Nephron progenitor cell (in vitro differentiated cells): ENCODE measurements around the gene THBS1.

Source experiments
- DNase-seq: peaks from one replicate; pipeline ENCODE4 v3.0.0; 2021
- H3K27ac Mint-ChIP-seq: 2 replicates; pipeline ENCODE4 v1.8.0; 2021; ENCODE audit warnings: mild to moderate bottlenecking, moderate library complexity, mixed read lengths
- H3K27me3 Mint-ChIP-seq: 2 replicates; pipeline ENCODE4 v1.8.0; 2021; ENCODE audit warnings: mild to moderate bottlenecking, low read depth, mixed read lengths; ENCODE audit not compliant: poor library complexity
- H3K36me3 Mint-ChIP-seq: 2 replicates; pipeline ENCODE4 v1.8.0; 2021; ENCODE audit warnings: low read depth, mixed read lengths
- H3K4me1 Mint-ChIP-seq: 2 replicates; pipeline ENCODE4 v1.8.0; 2021; ENCODE audit warnings: mixed read lengths
- H3K4me3 Mint-ChIP-seq: 2 replicates; pipeline ENCODE4 v1.8.0; 2021; ENCODE audit warnings: mild to moderate bottlenecking, moderate library complexity, mixed read lengths
- H3K9me3 Mint-ChIP-seq: 2 replicates; pipeline ENCODE4 v1.8.0; 2021; ENCODE audit warnings: mild to moderate bottlenecking, moderate library complexity, mixed read lengths
- TF ChIP-seq, protein P1 (sequence below): fragments of 200-600 bp; sonication (generic); IDR thresholded peaks from 2 replicates; pipeline ENCODE4 v1.5.0; 2021; ENCODE audit warnings: antibody characterized with exemption

The THBS1 gene

DNA sequence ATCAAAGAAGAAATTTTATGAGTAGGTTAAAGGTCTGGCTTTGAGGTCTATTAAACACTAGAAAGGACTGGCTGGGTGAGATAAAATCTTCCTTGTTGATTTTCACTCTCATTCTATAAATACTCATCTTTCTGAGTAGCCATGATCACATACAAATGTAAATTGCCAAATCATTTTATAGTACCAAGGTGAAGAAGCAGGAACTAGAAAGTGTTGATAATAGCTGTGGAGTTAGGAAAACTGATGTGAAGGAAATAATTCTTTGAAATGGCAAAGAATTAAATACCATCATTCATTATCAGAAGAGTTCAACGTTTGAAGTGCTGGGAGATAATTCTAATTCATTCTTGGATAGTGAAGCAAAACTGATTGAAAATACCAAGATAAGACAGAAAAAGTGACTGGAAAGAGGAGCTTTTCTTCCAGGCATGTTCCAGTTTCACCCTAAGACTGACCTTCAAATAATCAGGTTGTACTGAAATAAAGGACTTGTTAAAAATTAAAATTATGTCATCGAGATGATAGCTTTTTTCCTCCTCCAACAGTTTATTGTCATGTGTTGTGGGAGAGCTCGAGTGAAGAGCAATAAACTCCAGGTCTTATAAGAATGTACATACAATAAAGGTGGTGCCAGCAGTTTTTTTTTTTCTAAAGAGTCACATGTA is 17.4 kb downstream of the THBS1 start:
- Mint-ChIP-seq H3K27me3 (no peaks in the 10 kb centered on the region), H3K4me3 (no peak overlapping the region), H3K36me3 (peaks cover 21% of the 10 kb centered on the region), H3K4me1 (no peaks in the 10 kb centered on the region), H3K27ac (no peak overlapping the region), H3K9me3 (no peaks in the 10 kb centered on the region)
- TF ChIP-seq, protein P1, sequence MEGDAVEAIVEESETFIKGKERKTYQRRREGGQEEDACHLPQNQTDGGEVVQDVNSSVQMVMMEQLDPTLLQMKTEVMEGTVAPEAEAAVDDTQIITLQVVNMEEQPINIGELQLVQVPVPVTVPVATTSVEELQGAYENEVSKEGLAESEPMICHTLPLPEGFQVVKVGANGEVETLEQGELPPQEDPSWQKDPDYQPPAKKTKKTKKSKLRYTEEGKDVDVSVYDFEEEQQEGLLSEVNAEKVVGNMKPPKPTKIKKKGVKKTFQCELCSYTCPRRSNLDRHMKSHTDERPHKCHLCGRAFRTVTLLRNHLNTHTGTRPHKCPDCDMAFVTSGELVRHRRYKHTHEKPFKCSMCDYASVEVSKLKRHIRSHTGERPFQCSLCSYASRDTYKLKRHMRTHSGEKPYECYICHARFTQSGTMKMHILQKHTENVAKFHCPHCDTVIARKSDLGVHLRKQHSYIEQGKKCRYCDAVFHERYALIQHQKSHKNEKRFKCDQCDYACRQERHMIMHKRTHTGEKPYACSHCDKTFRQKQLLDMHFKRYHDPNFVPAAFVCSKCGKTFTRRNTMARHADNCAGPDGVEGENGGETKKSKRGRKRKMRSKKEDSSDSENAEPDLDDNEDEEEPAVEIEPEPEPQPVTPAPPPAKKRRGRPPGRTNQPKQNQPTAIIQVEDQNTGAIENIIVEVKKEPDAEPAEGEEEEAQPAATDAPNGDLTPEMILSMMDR: no peak
- DNase-seq: no peak

DNA sequence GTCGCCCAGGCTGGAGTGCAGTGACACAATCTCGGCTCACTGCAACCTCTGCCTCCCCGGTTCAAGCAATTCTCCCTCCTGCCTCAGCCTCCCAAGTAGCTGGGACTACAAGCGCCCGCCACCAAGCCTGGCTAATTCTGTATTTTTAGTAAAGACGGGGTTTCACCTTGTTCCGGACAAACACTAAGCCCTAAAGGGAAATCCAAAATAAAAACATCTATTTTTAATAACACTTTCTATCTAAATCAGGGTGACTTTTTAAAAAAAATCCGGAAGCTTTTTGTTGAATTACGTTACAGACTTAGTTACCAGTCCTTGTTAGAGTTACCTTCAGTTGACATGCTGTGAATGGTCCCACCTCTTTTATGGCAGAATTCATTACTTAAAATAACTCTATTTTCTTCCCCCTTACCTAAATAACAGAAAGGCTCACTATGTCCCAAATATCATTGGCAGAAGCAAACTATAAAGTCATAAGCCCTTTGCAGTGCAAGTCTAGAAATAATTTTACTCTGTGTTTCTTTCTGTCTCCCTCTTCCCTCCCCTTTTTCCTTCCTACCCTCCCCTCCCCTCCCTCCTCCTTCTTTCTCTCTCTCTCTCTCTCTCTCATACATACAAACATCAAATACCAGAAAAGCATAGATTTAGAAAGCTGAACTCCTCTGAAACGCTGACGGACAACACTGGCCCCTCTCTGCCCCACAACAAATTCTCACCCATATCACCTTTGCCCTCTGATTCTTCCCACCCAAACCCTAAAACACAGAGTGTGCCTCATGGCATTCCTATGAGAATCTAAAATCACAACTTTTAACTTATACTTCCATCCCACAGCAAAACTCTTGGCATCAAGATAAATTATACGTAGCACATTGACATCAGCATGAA is 18.3 kb downstream of the THBS1 start:
- no peaks in the 10 kb centered on the region for H3K4me1 Mint-ChIP-seq
- H3K27ac Mint-ChIP-seq: no peak overlapping the region
- DNase-seq: no peak
- TF ChIP-seq, protein P1: no peak
- peaks cover 12% of the 10 kb centered on the region for H3K36me3 Mint-ChIP-seq
- no peaks in the 10 kb centered on the region for H3K9me3 Mint-ChIP-seq
- H3K4me3 Mint-ChIP-seq: no peak overlapping the region
- H3K27me3 Mint-ChIP-seq: no peaks in the 10 kb centered on the region

DNA sequence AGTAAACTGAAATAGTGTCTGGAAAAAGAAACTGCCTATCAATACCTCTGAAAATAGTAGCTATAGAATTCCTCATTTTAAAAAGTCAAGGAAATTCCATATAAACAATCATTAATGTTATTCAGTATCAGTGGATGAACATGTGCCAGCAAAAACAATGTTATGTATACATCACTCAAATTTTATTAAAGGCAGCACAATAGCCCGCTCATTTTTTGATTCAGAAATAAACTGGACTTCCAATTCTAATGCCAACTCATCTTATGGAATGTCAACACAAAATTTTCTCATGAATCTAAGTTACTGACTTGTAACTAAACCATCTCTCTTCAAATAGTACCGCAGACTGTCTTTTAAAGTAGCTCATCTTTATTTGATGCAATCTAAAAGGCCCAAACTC is 19.0 kb downstream of the THBS1 start:
- DNase-seq: no peak
- no peak overlapping the region for H3K4me3 Mint-ChIP-seq
- H3K27me3 Mint-ChIP-seq: no peaks in the 10 kb centered on the region
- no peak overlapping the region for H3K27ac Mint-ChIP-seq
- H3K36me3 Mint-ChIP-seq: peaks cover 10% of the 10 kb centered on the region
- H3K9me3 Mint-ChIP-seq: no peaks in the 10 kb centered on the region
- TF ChIP-seq, protein P1: no peak
- no peaks in the 10 kb centered on the region for H3K4me1 Mint-ChIP-seq

DNA sequence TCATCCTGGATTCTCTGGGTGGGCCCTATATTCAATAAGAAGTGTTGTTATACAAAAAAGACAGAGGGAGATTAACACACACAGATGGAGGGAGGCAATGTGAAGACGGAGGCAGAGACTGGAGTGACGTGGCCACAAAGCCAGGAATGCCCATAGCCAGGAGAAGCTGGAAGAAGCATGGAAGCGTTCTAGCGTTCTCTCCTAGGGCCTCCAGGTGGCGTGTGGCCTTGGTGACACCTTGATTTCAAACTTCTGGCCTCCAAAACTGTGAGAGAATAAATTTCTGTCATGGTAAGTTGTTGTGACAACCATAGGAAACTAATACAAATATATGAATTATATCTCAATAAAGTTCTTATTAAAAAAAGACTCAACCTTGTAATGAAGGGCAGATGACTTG is 21.3 kb downstream of the THBS1 start:
- no peak overlapping the region for H3K27ac Mint-ChIP-seq
- H3K4me3 Mint-ChIP-seq: no peak overlapping the region
- TF ChIP-seq, protein P1: no peak
- no peaks in the 10 kb centered on the region for H3K4me1 Mint-ChIP-seq
- no peaks in the 10 kb centered on the region for H3K9me3 Mint-ChIP-seq
- DNase-seq: no peak
- peaks cover 2% of the 10 kb centered on the region for H3K27me3 Mint-ChIP-seq
- H3K36me3 Mint-ChIP-seq: no peaks in the 10 kb centered on the region

DNA sequence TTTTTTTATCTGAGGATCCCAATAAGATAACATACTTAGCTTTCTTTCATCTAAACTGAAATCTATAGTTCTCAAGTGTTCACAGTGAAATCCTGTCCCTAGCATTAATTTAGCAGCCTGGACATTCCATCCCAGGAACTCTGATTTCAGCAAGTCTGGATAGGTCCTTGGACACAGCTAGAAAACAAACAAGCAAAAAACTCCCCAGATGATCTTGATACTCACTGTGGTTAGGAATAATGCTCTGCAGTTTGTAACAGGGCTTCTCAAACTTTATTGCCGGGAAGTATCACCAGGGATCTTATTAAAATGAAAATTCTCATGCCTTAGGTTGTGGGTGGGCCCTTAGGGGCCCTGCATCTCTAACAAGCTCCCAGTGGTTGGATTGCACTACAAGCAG is 24.3 kb downstream of the THBS1 start:
- no peak overlapping the region for H3K27ac Mint-ChIP-seq
- TF ChIP-seq, protein P1: no peak
- H3K27me3 Mint-ChIP-seq: peaks cover 5% of the 10 kb centered on the region
- no peaks in the 10 kb centered on the region for H3K4me1 Mint-ChIP-seq
- no peaks in the 10 kb centered on the region for H3K36me3 Mint-ChIP-seq
- DNase-seq: no peak
- peaks cover 10% of the 10 kb centered on the region for H3K9me3 Mint-ChIP-seq
- H3K4me3 Mint-ChIP-seq: no peak overlapping the region
